IPS DF 19.7 (cell line): ENCODE data around the gene HJURP.

ENCODE experiments used
- DNase-seq: peaks from one replicate; pipeline ENCODE4 v3.0.0-alpha.2; 2013; ENCODE audit warnings: low read depth, low spot score

The HJURP gene

GRCh38 chr2:233848276-233848675, 6.1 kb downstream of the HJURP start:
- DNase-seq = no peak

- DNase-seq = no peak
These were observed 7.0 kb downstream of the HJURP start for GRCh38 chr2:233847248-233847898.

- no peak for DNase-seq
These were observed 7.7 kb downstream of the HJURP start for GRCh38 chr2:233846387-233847247.

GRCh38 chr2:233845301-233846060, 8.9 kb downstream of the HJURP start:
- no peak for DNase-seq

GRCh38 chr2:233844836-233845235, 9.5 kb downstream of the HJURP start:
- DNase-seq = no peak

- no peak for DNase-seq
These were observed 10.1 kb downstream of the HJURP start for GRCh38 chr2:233844064-233844807.

- no peak for DNase-seq
These were observed 13.2 kb downstream of the HJURP start for GRCh38 chr2:233841183-233841582.

- no peak for DNase-seq
These were observed 13.8 kb downstream of the HJURP start for GRCh38 chr2:233840520-233840919.

- no peak for DNase-seq
These were observed 14.9 kb downstream of the HJURP start for GRCh38 chr2:233839447-233839820.

- no peak for DNase-seq
These were observed 15.4 kb downstream of the HJURP start for GRCh38 chr2:233838726-233839446.

- no peak for DNase-seq
These were observed 16.1 kb downstream of the HJURP start for GRCh38 chr2:233838251-233838650.

GRCh38 chr2:233837694-233838229, 16.6 kb downstream of the HJURP start:
- DNase-seq = no peak

- DNase-seq = no peak
These were observed 18.0 kb downstream of the HJURP start for GRCh38 chr2:233836359-233836758.

GRCh38 chr2:233835230-233836186, 18.8 kb downstream of the HJURP start:
- DNase-seq = no peak

- DNase-seq = no peak
These were observed 21.0 kb downstream of the HJURP start for GRCh38 chr2:233833345-233833744.

- DNase-seq = peak; percentile 57
These were observed 21.4 kb downstream of the HJURP start for GRCh38 chr2:233832869-233833311.

GRCh38 chr2:233832414-233832813, 21.9 kb downstream of the HJURP start:
- no peak for DNase-seq

- no peak for DNase-seq
These were observed 22.5 kb downstream of the HJURP start for GRCh38 chr2:233831861-233832260.

GRCh38 chr2:233831011-233831721, 23.2 kb downstream of the HJURP start:
- DNase-seq = no peak
